Occipital lobe (tissue), 2 donors: ENCODE results near the gene ZNF784. TPM values are rescaled to one million over a fixed set of nuclear protein-coding genes. Genes with fewer than 3 reads are reported as not detected.

Experiments used
- DNase-seq: peaks from one replicate; lab custom pipeline; 2025; lab: John Stamatoyannopoulos, UW
- total RNA-seq: library from RNA; depleted of rRNA; stranded (reverse); fragments of >200 nt; gene quantifications from one replicate; pipeline ENCODE4 v1.2.3, GENCODE V29; 2014

The ZNF784 gene
- total RNA-seq, 1 donor from 2014 or later = 5.1 TPM

GRCh38 chr19:55644191-55644833, 19.9 kb upstream of the ZNF784 start:
- DNase-seq = no peak

DNA sequence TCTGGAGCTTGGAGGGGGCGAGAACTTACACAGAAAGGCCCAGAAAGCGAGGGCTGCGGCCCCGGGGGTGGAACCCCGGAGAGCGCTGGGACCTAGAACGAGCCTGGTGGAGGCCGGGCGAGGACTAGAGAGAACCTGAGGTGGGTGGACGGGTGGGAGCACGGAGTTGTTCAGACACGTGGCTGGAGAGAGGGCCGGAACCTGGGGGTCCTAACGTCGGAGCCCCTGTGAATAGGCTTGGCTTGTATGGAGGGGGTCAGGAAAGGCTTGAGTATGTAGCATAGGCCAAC, 19.5 kb upstream of the ZNF784 start:
- no peak for DNase-seq

DNA sequence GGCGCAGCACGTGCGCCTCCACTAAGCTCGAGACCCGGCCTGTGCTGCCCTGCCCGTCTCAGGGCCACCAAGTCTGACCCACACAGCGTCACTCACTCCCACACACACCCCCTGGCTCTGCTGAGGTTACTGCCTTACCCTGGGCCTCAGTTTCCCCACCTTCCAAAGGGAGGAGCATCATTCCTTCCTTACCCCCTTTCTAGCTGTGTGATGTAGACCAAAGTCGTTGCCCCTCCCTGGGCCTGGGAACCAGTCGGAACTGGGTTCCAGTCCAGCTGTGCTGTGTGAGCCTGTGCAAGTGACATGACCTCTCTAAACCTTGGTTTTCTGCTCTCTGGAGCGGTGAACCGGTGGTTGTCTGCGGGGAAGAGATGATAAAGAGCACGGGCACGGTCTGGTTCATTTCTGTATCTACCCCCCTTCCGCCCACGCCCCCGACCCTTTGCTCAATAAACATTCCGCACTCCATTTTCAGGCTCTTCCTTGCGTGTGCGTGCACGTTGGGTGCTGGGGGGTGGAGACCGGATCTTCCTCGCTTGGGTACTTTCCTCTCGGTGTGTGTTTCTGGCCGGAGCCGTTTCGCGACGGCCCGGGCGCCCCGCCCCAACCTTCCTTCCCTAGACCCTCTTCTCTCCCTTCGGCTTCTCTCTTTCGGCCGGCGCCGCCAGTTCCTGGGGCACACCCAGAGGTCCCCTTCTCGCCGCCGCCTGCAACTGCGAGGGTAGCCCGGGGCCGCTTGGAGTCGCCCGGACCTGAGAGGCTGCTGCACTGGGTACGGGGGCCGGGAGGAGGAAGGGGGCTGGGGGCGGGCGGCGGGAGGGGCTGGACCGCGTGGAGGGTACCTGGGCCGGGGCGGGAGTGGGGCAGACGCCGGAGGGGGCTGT, 18.9 kb upstream of the ZNF784 start, which contains the start of gene ZNF581:
Gene ZNF581 (plus strand): TSS at position 647 of the 884 bp plus-strand sequence. CDS start 923 bp downstream, outside the sequence.
- DNase-seq = peak; percentile 47

GRCh38 chr19:55642153-55643002, 18.0 kb upstream of the ZNF784 start:
- no peak for DNase-seq

GRCh38 chr19:55641426-55642152, 17.2 kb upstream of the ZNF784 start:
- no peak for DNase-seq

- peak; percentile 43 for DNase-seq
Measured at GRCh38 chr19:55640577-55641425, 16.4 kb upstream of the ZNF784 start, which contains the start of gene ZNF580. Gene ZNF580 (plus strand): TSS chr19:55641002. CDS start chr19:55642509, 1,507 bp downstream.

GRCh38 chr19:55640043-55640576, 15.7 kb upstream of the ZNF784 start:
- no peak for DNase-seq

GRCh38 chr19:55638864-55639359, 14.5 kb upstream of the ZNF784 start:
- no peak for DNase-seq

DNA sequence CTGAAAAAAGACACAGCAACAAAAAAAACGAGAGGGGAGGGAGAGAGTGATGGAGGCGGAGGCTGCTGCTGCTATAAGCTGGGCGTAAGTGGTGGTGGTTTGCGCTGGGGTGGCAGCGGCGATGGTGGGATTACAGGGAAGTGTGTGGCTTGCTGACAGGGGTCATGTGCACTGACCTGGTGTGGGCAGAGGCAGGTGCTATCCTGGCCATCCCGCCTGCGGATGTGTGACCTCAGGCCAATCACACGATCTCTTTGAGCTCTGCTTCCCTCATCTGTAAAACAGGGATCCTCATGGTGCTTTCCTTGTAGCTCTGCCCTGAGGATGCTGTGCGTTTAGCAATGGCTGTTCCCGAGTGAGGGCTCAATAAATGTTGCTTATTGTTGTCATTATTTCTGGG, 13.2 kb upstream of the ZNF784 start:
- DNase-seq = no peak

DNA sequence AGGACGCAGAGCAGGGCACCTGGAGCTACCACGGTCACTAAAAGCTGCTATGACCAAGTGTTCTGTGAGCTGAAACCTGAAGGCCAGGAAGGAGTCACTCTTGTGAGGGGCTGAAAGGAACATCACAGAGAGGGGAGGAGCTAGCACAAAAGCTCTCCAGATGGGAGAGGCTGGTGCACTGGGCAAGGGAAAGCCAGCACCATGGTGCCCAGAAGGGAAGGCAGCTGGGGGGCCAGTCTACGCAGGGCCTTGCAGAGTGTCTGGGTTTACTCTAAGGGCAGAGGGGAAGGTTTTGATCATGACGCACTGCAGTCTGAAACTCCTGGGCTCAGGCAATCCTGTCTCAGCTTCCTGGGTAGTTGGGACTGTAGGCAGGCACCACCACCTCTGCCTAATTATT, 12.4 kb upstream of the ZNF784 start:
- DNase-seq = no peak

DNA sequence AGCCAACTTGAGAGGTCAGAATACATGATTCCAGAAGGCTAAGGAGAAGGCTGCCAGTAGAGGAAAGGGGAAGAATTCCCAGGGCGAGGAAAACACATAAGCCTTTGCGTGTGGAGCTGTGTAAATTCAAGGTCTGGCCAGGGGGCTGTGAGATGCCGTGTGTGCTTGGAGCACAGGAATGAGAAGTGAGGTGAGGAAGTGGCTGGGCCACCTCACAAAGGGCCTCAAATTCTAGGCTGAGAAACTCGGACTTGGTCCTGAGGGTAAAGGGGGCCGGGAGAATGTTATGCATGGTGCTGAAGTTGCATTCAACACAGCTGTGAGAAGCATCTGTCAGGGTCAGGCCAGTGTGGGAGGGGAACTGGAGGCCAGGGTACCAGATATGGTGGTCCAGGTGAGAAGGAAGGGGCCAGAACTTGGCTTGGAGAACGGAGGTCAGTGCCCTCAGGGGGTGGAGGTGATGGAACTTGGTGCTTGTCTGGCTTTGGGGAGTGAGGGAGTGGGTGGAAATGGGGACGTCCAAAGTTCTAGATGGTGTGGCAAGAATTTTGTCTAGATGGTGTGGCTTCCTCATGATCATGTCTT, 11.6 kb upstream of the ZNF784 start:
- no peak for DNase-seq

DNA sequence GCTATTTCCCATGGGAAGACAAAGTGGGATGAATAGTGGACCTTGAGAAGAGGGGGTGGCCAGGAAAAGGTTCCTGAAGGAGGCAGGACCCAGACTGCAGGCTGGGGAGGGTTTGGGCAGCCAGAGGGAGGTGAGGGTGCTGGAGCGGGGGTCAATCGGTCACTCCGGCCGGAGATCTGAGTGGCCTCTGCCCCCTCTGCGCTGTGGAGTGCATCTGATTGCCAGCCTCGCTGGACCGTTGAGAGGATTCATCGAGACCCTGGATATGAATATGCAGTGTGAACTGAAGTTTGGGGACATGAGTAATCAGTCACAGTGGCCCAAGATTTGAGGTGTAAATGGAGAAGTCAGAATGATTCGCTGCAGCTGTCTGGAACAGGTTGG, 11.0 kb upstream of the ZNF784 start:
- no peak for DNase-seq

- no peak for DNase-seq
Measured at GRCh38 chr19:55633861-55634260, 9.5 kb upstream of the ZNF784 start.

DNA sequence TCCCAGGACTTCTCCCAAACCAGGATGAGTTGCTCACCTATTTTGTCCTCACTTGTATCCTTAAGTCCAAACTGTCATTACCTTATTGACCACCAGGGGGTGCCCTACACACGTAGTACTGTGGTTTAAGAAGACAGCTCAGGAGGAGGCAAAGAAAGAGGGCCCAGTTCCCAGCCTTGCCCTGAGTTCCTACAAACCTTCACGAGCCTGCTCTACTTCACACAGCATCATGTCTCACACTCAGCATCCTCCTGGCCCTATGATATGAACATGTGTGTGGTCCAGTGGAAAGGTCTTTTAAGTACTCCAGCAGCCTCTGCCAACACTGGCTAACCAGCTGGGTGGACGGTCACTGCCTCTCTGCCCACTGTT, 8.1 kb upstream of the ZNF784 start:
- DNase-seq = peak; percentile 50

DNA sequence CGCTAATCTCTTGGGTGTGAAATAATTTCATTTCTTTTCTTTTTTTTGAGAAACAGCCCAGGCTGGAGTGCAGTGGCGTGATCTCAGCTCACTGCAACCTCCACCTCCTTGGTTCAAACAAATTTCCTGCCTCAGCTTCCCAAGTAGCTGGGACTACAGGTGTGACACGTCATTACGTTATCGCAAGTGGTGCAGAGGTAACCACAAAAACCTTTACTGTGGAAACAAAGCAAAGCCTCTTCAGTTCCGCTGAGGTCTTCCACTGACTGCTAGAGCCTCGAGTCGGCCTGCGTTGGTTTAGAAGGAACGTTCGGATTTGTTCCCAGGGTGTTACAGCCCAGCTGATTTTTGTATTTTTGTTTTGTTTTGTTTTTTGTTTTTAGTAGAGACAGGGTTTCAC, 2.0 kb upstream of the ZNF784 start:
- no peak for DNase-seq

GRCh38 chr19:55625004-55625326, 599 bp upstream of the ZNF784 start:
- DNase-seq = no peak

- no peak for DNase-seq
Measured at GRCh38 chr19:55623561-55623960, 805 bp downstream of the ZNF784 start.

DNA sequence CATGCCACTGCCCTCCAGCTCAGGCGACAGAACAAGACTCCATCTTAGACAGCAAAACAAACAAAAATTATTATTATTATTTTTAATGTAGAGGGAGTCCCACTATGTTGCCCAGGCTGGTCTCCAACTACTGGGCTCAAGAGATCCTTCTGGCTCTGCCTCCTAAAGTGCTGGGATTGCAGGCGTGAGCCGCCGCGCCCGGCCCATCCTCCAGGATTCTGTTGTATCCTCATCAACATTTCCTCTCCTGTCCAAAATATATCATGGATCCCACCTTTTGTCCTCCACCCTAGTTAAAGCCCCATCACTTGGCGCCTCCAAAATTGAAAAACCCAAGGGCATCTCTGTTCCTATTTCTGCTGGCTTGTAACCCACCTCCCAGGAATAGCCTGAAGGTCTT, 1.2 kb downstream of the ZNF784 start:
- DNase-seq = no peak

- no peak for DNase-seq
Measured at GRCh38 chr19:55622242-55622969, 2.0 kb downstream of the ZNF784 start.
